Osteoblast (primary cell): Measurements from ENCODE around the gene ACOX3. TPM values are rescaled to one million over a fixed set of nuclear protein-coding genes. Genes with fewer than 3 reads are reported as not detected.

Source experiments
- DNase-seq: peaks from one replicate; pipeline ENCODE4 v3.0.0; 2011; ENCODE audit warnings: low spot score, mixed read lengths; ENCODE audit not compliant: insufficient read length; ENCODE audit errors: missing footprints
- H2AFZ ChIP-seq: 2 replicates; pipeline ENCODE4 v1.6.0; 2011; ENCODE audit warnings: mild to moderate bottlenecking, low read length
- H3K27ac ChIP-seq: 2 replicates; pipeline ENCODE4 v1.5.1; 2011; ENCODE audit warnings: mild to moderate bottlenecking, low read depth, low read length, moderate library complexity
- H3K27me3 ChIP-seq: 2 replicates; pipeline ENCODE4 v1.6.0; 2012; ENCODE audit warnings: mild to moderate bottlenecking, control low read depth, inconsistent platforms, low read length, moderate library complexity; ENCODE audit not compliant: insufficient read depth
- H3K36me3 ChIP-seq: 2 replicates; pipeline ENCODE4 v1.5.1; 2011; ENCODE audit warnings: mild to moderate bottlenecking, low read length, control low read depth, moderate library complexity; ENCODE audit not compliant: insufficient read depth
- H3K4me1 ChIP-seq: 2 replicates; pipeline ENCODE4 v1.5.1; 2011; ENCODE audit warnings: mild to moderate bottlenecking, low read length, control low read depth, moderate library complexity; ENCODE audit not compliant: insufficient read depth
- H3K4me2 ChIP-seq: 2 replicates; pipeline ENCODE4 v1.6.0; 2011; ENCODE audit warnings: mild to moderate bottlenecking, low read length; ENCODE audit not compliant: insufficient read depth
- H3K4me3 ChIP-seq: fragments of 200-600 bp; sonication (generic); 3 replicates; pipeline ENCODE4 v1.5.1; 2012; ENCODE audit warnings: mild to moderate bottlenecking, low read length, inconsistent platforms; ENCODE audit not compliant: insufficient read depth
- H3K79me2 ChIP-seq: 2 replicates; pipeline ENCODE4 v1.6.0; 2012; ENCODE audit warnings: mild to moderate bottlenecking, low read length, control low read depth, inconsistent platforms; ENCODE audit not compliant: insufficient read depth
- H3K9me3 ChIP-seq: 2 replicates; pipeline ENCODE4 v1.5.1; 2011; ENCODE audit warnings: low read depth, low read length, control low read depth
- H4K20me1 ChIP-seq: 2 replicates; pipeline ENCODE4 v1.6.0; 2012; ENCODE audit warnings: mild to moderate bottlenecking, low read length, control low read depth; ENCODE audit not compliant: insufficient read depth
- total RNA-seq: library from RNA; depleted of rRNA; stranded (reverse); fragments of >200 nt; gene quantifications from 2 replicates; pipeline ENCODE4 v1.2.3, GENCODE V29; 2012
- TF ChIP-seq, protein P1 (sequence below): IDR thresholded peaks from 2 replicates; pipeline ENCODE4 v1.5.1; 2011; ENCODE audit warnings: mild to moderate bottlenecking, low read depth, low read length, moderate library complexity; ENCODE audit errors: extremely low read depth

Gene ACOX3
- total RNA-seq, 1 donor: 24.2 TPM

DNA sequence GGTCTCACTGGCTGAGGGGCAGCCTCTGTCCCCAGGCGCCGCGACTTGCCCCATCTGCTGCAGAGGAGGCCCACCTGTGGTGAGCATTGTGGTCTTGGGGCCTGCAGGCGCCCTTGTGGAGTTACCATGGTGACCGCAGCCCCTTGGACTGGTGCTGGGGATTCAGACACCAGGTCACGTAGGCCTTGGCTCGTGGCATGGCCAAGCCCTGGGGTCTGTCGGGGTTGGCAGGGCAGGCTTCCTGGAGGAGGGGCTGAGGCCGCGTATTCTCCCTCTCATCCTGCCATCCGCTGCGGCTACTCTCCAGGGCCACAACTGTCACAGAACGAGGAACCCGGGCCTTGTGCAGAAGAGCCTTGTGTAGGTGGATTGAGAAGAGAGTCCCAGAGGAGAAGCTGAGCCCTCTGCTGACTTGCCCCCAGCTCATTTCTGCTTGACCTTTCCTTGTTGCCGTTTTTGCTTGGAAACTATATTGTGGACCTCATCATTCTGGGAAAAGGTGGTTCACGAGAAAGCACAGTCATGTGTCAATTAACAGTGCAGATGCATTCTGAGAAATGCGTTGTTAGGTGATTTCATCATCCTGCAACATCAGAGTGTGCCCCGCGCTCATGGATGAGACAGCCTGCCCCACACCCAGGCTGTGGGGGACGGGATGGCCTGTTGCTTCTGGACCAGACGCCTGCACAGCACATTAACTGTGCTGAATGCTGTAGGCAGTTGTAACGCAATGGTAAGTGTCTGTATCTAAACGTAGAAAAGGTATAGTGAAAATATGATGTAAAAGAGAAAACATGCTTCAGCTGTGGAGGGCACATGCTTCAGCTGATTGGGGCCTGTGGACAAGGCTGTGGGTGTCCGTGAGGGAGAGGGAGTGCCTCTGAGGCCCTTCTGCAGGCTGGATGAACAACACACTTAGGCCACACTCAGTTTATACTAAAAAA lies 38.5 kb upstream of the ACOX3 start:
- H3K36me3 ChIP-seq: peaks cover 12% of the 10 kb centered on the region
- H3K9me3 ChIP-seq: no peaks in the 10 kb centered on the region
- H2AFZ ChIP-seq: no peak overlapping the region
- no peak overlapping the region for H3K4me3 ChIP-seq
- H3K27me3 ChIP-seq: no peaks in the 10 kb centered on the region
- no peak overlapping the region for H3K4me2 ChIP-seq
- no peak overlapping the region for H3K27ac ChIP-seq
- peaks cover 5% of the 10 kb centered on the region for H4K20me1 ChIP-seq
- H3K4me1 ChIP-seq: no peaks in the 10 kb centered on the region
- TF ChIP-seq, protein P1, sequence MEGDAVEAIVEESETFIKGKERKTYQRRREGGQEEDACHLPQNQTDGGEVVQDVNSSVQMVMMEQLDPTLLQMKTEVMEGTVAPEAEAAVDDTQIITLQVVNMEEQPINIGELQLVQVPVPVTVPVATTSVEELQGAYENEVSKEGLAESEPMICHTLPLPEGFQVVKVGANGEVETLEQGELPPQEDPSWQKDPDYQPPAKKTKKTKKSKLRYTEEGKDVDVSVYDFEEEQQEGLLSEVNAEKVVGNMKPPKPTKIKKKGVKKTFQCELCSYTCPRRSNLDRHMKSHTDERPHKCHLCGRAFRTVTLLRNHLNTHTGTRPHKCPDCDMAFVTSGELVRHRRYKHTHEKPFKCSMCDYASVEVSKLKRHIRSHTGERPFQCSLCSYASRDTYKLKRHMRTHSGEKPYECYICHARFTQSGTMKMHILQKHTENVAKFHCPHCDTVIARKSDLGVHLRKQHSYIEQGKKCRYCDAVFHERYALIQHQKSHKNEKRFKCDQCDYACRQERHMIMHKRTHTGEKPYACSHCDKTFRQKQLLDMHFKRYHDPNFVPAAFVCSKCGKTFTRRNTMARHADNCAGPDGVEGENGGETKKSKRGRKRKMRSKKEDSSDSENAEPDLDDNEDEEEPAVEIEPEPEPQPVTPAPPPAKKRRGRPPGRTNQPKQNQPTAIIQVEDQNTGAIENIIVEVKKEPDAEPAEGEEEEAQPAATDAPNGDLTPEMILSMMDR: no peak
- no peaks in the 10 kb centered on the region for H3K79me2 ChIP-seq
- peak; percentile 62 for DNase-seq

DNA sequence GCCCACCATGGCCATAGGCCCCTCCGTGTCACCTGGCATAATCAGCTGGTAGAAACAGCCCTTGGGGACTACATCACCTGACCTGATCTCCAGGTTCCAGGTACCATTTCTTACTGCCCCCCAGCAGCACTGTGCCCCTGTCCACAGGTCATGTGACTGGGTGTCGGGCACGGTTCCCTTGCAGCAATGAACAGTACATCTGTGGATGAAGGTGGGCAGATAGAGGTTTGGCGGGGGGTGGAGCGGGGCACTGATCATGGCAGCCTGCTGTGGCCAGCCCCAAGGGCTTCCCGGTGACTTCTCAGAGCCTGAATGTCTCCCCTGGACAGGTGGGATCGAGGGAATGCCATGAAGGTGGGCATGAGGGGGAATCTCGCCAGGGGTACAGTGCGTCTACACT lies 37.8 kb upstream of the ACOX3 start:
- H4K20me1 ChIP-seq: peaks cover 6% of the 10 kb centered on the region

DNA sequence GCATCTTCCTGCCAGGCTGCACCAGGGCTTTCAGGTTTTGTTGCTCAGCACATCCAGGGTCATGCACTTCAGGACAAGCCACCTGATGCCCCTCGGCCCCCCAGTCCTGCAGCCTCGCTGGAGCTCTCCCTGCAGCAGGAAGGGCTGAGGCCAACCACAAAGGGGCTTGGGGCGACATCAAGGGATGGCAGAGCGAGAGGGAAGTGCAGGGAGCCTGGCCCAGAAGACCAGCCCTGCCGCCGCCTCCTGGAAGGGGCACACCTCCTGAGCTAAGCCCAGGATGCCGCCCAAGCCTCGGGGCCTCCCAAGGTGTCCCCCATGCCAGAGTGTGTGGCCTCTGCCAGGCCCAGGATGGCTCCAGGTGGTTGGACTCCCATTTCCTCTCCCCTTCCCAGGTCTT lies 37.2 kb upstream of the ACOX3 start:
- Histone ChIP-seq H2AFZ (no peak overlapping the region), H3K4me2 (no peak overlapping the region), H3K27me3 (no peaks in the 10 kb centered on the region), H3K9me3 (no peaks in the 10 kb centered on the region), H3K36me3 (peaks cover 12% of the 10 kb centered on the region), H3K79me2 (no peaks in the 10 kb centered on the region), H3K4me3 (no peak overlapping the region), H3K27ac (no peak overlapping the region), H3K4me1 (peaks cover 11% of the 10 kb centered on the region), H4K20me1 (peaks cover 9% of the 10 kb centered on the region)
- TF ChIP-seq, protein P1: no peak
- DNase-seq: no peak

More for the DNA sequence above, 37.8 kb upstream of the ACOX3 start:
- TF ChIP-seq, protein P1: no peak
- peak; percentile 58 for DNase-seq
- peaks cover 12% of the 10 kb centered on the region for H3K36me3 ChIP-seq
- no peaks in the 10 kb centered on the region for H3K79me2 ChIP-seq
- no peak overlapping the region for H3K27ac ChIP-seq
- no peak overlapping the region for H3K4me2 ChIP-seq
- H3K4me1 ChIP-seq: peaks cover 4% of the 10 kb centered on the region
- no peaks in the 10 kb centered on the region for H3K9me3 ChIP-seq
- H3K27me3 ChIP-seq: no peaks in the 10 kb centered on the region
- H3K4me3 ChIP-seq: no peak overlapping the region
- H2AFZ ChIP-seq: no peak overlapping the region

DNA sequence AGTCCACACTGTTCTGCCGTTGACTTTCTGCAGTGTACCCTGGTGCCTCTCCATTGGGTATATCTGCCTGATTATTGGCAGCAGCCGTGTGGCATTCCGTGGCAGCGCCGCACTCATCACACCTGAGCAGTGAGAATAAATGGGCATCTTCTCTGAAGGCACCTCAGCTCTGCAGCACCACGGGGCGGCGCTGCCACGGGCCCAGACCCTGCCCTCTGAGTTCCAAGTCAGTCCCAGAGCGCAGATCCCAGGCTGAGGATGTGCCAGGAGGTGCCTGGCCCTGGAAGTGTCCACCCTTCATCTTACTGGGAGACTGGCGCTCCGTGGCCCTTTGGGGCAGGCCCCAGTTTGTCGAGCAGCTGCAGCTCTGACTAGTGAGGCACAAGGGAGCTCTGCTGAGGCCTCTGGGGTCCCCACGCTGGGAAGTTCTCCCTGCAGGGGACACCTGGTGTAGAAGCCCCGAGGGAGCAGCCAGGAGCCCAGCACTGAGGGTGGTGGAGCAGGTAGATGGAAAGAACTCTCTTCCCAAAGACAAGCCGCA lies 36.6 kb upstream of the ACOX3 start:
- Histone ChIP-seq H3K9me3 (no peaks in the 10 kb centered on the region), H3K4me2 (no peak overlapping the region), H3K36me3 (peaks cover 12% of the 10 kb centered on the region), H3K27me3 (no peaks in the 10 kb centered on the region), H4K20me1 (peaks cover 13% of the 10 kb centered on the region), H3K4me3 (no peak overlapping the region), H3K27ac (no peak overlapping the region), H3K79me2 (no peaks in the 10 kb centered on the region), H2AFZ (no peak overlapping the region), H3K4me1 (peaks cover 16% of the 10 kb centered on the region)
- TF ChIP-seq, protein P1: no peak
- DNase-seq: peak; percentile 66
